ENCODE data around the gene ADCY1.
"Not testable (repeated sequence)": the region's sequence is repeated elsewhere in the genome, so short reads cannot be mapped to it uniquely, and the experiment has no call there.

The ADCY1 gene

GRCh38 chr7:45768516-45769394, 194.6 kb downstream of the ADCY1 start:
- peak; percentile 91 to 98 for DNase-seq

- DNase-seq, result not testable (repeated sequence)
Measured at GRCh38 chr7:45769626-45770025, 195.5 kb downstream of the ADCY1 start.
